Kidney epithelial cell (primary cell): ENCODE results near the gene ZBTB34. TPM values are rescaled to one million over a fixed set of nuclear protein-coding genes. Genes with fewer than 3 reads are reported as not detected.

ENCODE experiments used
- DNase-seq: peaks from one replicate; pipeline ENCODE4 v3.0.0-alpha.2; 2010; ENCODE audit warnings: low read depth
- H3K27me3 ChIP-seq: 2 replicates; pipeline ENCODE4 v1.6.0; 2011; ENCODE audit warnings: low read length; ENCODE audit not compliant: control insufficient read depth, insufficient read depth
- H3K36me3 ChIP-seq: 2 replicates; pipeline ENCODE4 v1.5.1; 2011; ENCODE audit warnings: low read length; ENCODE audit not compliant: control insufficient read depth, insufficient read depth
- H3K4me3 ChIP-seq: 2 replicates; pipeline ENCODE4 v1.5.1; 2011; ENCODE audit warnings: low read depth, mild to moderate bottlenecking, control low read depth, low read length
- CTCF ChIP-seq: IDR thresholded peaks from 2 replicates; pipeline ENCODE4 v1.5.1; 2011; ENCODE audit warnings: mild to moderate bottlenecking, moderate library complexity, low read length, control low read depth, inconsistent platforms; ENCODE audit not compliant: insufficient read depth, poor library complexity, severe bottlenecking
- total RNA-seq: library from RNA; depleted of rRNA; stranded (reverse); fragments of >200 nt; gene quantifications from 2 replicates; pipeline ENCODE4 v1.2.3, GENCODE V29; 2015

The ZBTB34 gene
- total RNA-seq, 1 donor from 2014 or later = 11.2 TPM

- Histone ChIP-seq H3K27me3 (peaks cover 8% of the 10 kb centered on the region), H3K4me3 (no peak overlapping the region), H3K36me3 (no peaks in the 10 kb centered on the region)
- no peak for TF ChIP-seq CTCF
- DNase-seq = no peak
These were observed 4.0 kb upstream of the ZBTB34 start for GRCh38 chr9:126856326-126856877.

DNA sequence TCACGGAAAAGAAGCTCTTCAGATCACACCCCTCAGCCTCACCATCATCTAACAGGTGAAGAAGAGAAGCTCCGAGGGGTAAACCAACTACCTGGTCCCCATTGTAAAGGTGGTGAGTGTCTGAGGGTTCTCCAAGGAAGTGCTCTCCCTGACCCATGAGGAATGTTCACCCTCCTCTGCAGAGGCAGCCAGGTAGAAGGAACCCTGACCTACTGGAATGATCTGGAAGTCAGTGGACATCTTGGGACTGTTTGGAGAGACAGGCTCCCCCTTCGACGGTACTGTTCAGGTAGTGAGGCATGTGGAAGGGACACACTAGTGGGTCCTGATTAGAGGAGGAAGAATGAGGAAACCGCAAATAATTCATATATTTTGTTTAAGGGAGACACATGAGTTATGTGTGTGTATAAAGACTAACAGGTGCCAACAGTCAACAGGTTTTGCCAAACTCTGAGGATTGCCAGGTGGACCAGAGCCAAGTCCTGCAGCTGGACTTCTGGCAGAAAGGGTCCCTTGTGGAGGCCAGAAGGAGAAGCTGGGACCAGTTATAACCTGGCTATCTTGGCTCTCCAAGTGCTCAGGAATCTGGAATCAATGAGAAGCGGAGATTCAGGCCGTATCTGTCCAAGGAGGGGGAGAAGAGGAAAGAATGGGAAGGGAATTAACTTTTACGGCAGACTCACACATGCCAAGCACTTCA is 3.0 kb upstream of the ZBTB34 start:
- no peak for DNase-seq
- Histone ChIP-seq H3K36me3 (no peaks in the 10 kb centered on the region), H3K4me3 (no peak overlapping the region), H3K27me3 (peaks cover 6% of the 10 kb centered on the region)
- TF ChIP-seq CTCF = no peak

DNA sequence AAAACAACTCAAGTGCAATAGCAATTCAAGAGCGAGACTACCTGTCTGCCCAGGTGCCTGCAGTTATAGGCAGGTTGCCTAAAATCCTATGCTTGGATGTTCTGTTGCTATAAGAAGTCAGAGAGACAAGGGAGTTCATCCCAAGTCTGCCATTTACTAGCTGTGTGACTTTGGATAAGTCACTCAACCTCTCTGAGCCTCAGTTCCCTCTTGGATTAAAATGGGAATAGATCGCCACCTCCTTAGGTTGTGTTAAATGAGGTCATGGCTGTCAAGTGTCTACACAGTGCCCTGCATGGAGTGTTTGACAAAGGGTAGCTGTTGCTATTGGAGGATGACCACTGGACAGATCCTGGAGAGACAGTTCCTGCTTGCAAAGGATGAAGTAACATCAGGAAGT is 1.3 kb upstream of the ZBTB34 start:
- no peak for TF ChIP-seq CTCF
- H3K4me3 ChIP-seq = no peak overlapping the region
- DNase-seq = no peak

DNA sequence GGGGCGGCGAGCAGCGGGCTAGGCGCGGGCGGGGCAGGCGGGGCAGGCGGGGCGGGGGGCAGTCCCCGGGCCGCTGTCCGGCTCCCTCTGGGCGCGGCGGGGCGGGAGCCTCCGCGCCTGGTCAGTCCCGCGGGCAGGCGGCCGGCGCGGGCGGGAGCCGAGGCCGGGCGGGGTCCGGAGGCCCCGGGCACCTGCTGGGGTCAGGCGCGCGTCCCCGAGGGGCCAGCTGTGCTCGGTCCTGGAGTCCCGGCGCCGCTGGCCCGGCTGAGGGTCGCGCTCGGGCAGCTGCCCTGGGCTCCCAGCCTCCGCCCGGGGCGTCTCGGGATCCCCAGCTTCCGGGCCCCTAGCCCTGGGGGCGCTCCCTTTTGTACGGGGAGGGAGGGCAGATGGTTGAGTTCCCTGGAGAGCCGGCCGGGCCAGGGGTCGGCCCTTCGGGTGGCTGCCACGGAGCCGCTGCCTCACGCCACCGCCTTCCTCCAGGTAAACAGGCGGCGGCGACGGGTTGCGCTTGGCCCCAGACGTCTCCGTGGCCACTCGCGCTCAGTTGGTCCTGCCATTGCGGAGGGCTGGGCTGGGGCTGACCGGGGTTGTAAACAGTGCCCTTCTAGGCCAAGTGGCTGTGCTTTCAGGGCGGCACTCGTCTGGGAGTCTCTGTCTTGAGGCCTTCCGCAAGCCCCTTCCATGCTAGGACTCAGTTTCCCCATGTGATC is 473 bp downstream of the ZBTB34 start:
- H3K27me3 ChIP-seq = peaks cover 2% of the 10 kb centered on the region
- no peak for DNase-seq
- no peak for TF ChIP-seq CTCF

More for the DNA sequence above, 1.3 kb upstream of the ZBTB34 start:
- Histone ChIP-seq H3K36me3 (no peaks in the 10 kb centered on the region), H3K27me3 (peaks cover 2% of the 10 kb centered on the region)

DNA sequence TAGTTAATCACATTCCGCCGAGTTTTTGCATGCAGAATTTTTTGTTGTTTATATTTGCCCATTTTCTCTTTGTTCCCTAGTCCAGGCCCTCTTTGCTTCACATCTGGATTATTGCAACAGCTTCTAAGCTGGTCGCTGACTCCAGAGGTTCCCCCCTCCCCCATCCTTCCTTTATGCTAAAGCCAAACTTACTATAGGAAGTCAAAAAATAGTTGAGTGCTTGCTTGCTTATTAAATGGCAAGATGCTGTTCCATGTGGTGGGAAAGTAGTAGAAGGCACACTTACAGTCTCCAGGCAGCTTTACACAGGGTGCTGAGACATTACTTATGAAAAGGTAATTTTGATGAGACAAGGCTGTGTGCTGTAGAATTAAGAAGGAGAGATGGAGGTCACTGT is 1.3 kb downstream of the ZBTB34 start:
- TF ChIP-seq CTCF = no peak
- Histone ChIP-seq H3K27me3 (peaks cover 2% of the 10 kb centered on the region), H3K36me3 (peaks cover 1% of the 10 kb centered on the region), H3K4me3 (peak overlapping the region; percentile 80)
- DNase-seq = no peak

More for the DNA sequence above, 473 bp downstream of the ZBTB34 start:
- peak overlapping the region; percentile 80 for H3K4me3 ChIP-seq
- H3K36me3 ChIP-seq = no peaks in the 10 kb centered on the region
